HCT116 (cell line): Measurements from ENCODE around the gene ANXA7. TPM values are rescaled to one million over a fixed set of nuclear protein-coding genes. Genes with fewer than 3 reads are reported as not detected.

Source experiments
- ATAC-seq: fragments of 200-7000 bp; cut with Tn5 transposase; 2 replicates; pipeline ENCODE4 v1.9.1; 2020; ENCODE audit warnings: mild to moderate bottlenecking, moderate library complexity
- BruUV-seq: library from RNA; stranded (reverse); fragments of 400-500 nt; replicated peaks from 2 replicates; lab custom pipeline; 2021; lab: Mats Ljungman, UMichigan
- CTCF ChIA-PET: fragments of 300-600 bp; sonication (Branson Sonifier 250); formaldehyde crosslinking; loops from one replicate; lab custom pipeline; 2021; ENCODE audit warnings: antibody characterized with exemption; lab: Charles Lee
- POLR2A ChIA-PET: fragments of 300-600, 350-600 bp; sonication (Branson Sonifier 250); formaldehyde crosslinking; loops from one replicate; lab custom pipeline; 2021; ENCODE audit warnings: antibody characterized with exemption; lab: Charles Lee
- RAD21 ChIA-PET, 2 experiments: fragments of 300-600 bp; sonication (Branson Sonifier 250); formaldehyde crosslinking; loops; one replicate each; lab custom pipeline; 2023; ENCODE audit warnings: low total read pairs in 2 of 2; ENCODE audit not compliant: uncharacterized antibody in 2 of 2, unreplicated experiment in 2 of 2, low non-redundant PET in 1 of 2; lab: Charles Lee
- DNase-seq: peaks from one replicate; pipeline ENCODE4 v3.0.0-alpha.2; 2010; ENCODE audit warnings: low read depth, low spot score
- H2AFZ ChIP-seq: fragments of 200-600 bp; shearing (Covaris generic), sonication (generic); 2 replicates; pipeline ENCODE4 v1.6.1; 2017; ENCODE audit warnings: low read depth, mixed run types, mixed read lengths, antibody characterized with exemption, low read length; ENCODE audit not compliant: poor library complexity, severe bottlenecking
- H3K27ac ChIP-seq: 2 replicates; pipeline ENCODE4 v1.5.1; 2012; ENCODE audit warnings: low read depth, low read length
- H3K27me3 ChIP-seq: fragments of 200-600 bp; sonication (generic); 2 replicates; pipeline ENCODE4 v1.6.1; 2016; ENCODE audit warnings: mixed run types, low read length, mixed read lengths; ENCODE audit not compliant: insufficient read depth
- H3K36me3 ChIP-seq, 2 experiments: fragments of 200-500 bp in 1 of 2; fragments of 200-600 bp in 1 of 2; sonication (Bioruptor generic) in 1 of 2; sonication (generic) in 1 of 2; 2 replicates each; pipeline versions ENCODE4 v1.5.1 to v1.6.1; 2014 to 2016; ENCODE audit warnings: low read length in 2 of 2, inconsistent platforms in 1 of 2, mixed read lengths in 1 of 2, mixed run types in 1 of 2; ENCODE audit not compliant: insufficient read depth in 2 of 2, control insufficient read depth in 1 of 2
- H3K4me1 ChIP-seq, 2 experiments: fragments of 200-600 bp in 1 of 2; sonication (generic) in 1 of 2; 2 replicates each; pipeline versions ENCODE4 v1.5.1 to v1.6.1; 2012 to 2017; ENCODE audit warnings: low read length in 2 of 2, inconsistent platforms in 1 of 2, mild to moderate bottlenecking in 1 of 2, mixed read lengths in 1 of 2, mixed run types in 1 of 2, moderate library complexity in 1 of 2; ENCODE audit not compliant: insufficient read depth in 2 of 2, control insufficient read depth in 1 of 2
- H3K4me2 ChIP-seq: fragments of 200-600 bp; sonication (generic); 2 replicates; pipeline ENCODE4 v1.6.1; 2017; ENCODE audit warnings: mixed run types, low read length, mixed read lengths
- H3K4me3 ChIP-seq, 2 experiments: fragments of 200-600 bp in 1 of 2; sonication (generic) in 1 of 2; replicated peaks in 1 of 2; 2 replicates each; pipeline ENCODE4 v1.5.1; 2011 to 2016; ENCODE audit warnings: low read length in 2 of 2, control low read depth in 1 of 2, low read depth in 1 of 2, mild to moderate bottlenecking in 1 of 2, mixed read lengths in 1 of 2, mixed run types in 1 of 2
- H3K79me2 ChIP-seq: fragments of 200-600 bp; sonication (generic); 2 replicates; pipeline ENCODE4 v1.6.1; 2017; ENCODE audit warnings: mild to moderate bottlenecking, mixed run types, low read length, moderate library complexity, mixed read lengths; ENCODE audit not compliant: insufficient read depth
- H3K9ac ChIP-seq: fragments of 200-600 bp; sonication (generic); 2 replicates; pipeline ENCODE4 v1.6.1; 2016; ENCODE audit warnings: low read length, mixed read lengths
- H3K9me2 ChIP-seq: fragments of 200-600 bp; sonication (generic), shearing (Covaris generic); 2 replicates; pipeline ENCODE4 v1.6.1; 2017; ENCODE audit warnings: mixed run types, mild to moderate bottlenecking, moderate library complexity; ENCODE audit not compliant: insufficient read depth
- H3K9me3 ChIP-seq, 2 experiments: fragments of 200-500 bp in 1 of 2; fragments of 200-600 bp in 1 of 2; sonication (Bioruptor generic) in 1 of 2; sonication (generic) in 1 of 2; 2 replicates each; pipeline ENCODE4 v1.6.1; 2014 to 2017; ENCODE audit warnings: low read length in 2 of 2, mixed read lengths in 2 of 2, inconsistent platforms in 1 of 2, low read depth in 1 of 2, mild to moderate bottlenecking in 1 of 2, mixed run types in 1 of 2, moderate library complexity in 1 of 2; ENCODE audit not compliant: control insufficient read depth in 1 of 2, insufficient read depth in 1 of 2
- H4K20me1 ChIP-seq: fragments of 200-600 bp; sonication (generic), shearing (Covaris generic); 2 replicates; pipeline ENCODE4 v1.6.1; 2017; ENCODE audit warnings: mixed run types, mild to moderate bottlenecking, moderate library complexity; ENCODE audit not compliant: insufficient read depth
- ATF3 ChIP-seq: IDR thresholded peaks from 2 replicates; pipeline ENCODE4 v1.6.1; 2012
- CBX3 ChIP-seq: IDR thresholded peaks from 2 replicates; pipeline ENCODE4 v1.6.1; 2012; ENCODE audit warnings: low read depth
- CEBPB ChIP-seq: IDR thresholded peaks from 2 replicates; pipeline ENCODE4 v1.6.1; 2012; ENCODE audit warnings: low read depth
- CTCF ChIP-seq, 3 experiments: fragments of 200-600 bp in 1 of 3; sonication (generic) in 1 of 3; IDR thresholded peaks in 2 of 3; conservative IDR thresholded peaks in 1 of 3; 2 replicates each; pipeline ENCODE4 v1.5.1; 2012 to 2017; ENCODE audit warnings: low read depth in 2 of 3, low read length in 2 of 3, antibody characterized with exemption in 1 of 3, borderline replicate concordance in 1 of 3, control low read depth in 1 of 3, mild to moderate bottlenecking in 1 of 3, mixed read lengths in 1 of 3, mixed run types in 1 of 3, moderate library complexity in 1 of 3; ENCODE audit not compliant: insufficient read depth in 1 of 3
- EGR1 ChIP-seq: IDR thresholded peaks from 2 replicates; pipeline ENCODE4 v1.6.1; 2012; ENCODE audit warnings: low read depth
- ELF1 ChIP-seq: IDR thresholded peaks from 2 replicates; pipeline ENCODE4 v1.6.1; 2012; ENCODE audit warnings: low read depth, borderline replicate concordance
- EZH2phosphoT487 ChIP-seq: fragments of 200-600 bp; IDR thresholded peaks from 2 replicates; pipeline ENCODE4 v1.6.1; 2018; ENCODE audit warnings: antibody characterized with exemption, borderline replicate concordance
- JUND ChIP-seq: IDR thresholded peaks from 2 replicates; pipeline ENCODE4 v1.6.1; 2012
- MAX ChIP-seq: IDR thresholded peaks from 2 replicates; pipeline ENCODE4 v1.6.1; 2012
- POLR2A ChIP-seq: IDR thresholded peaks from 2 replicates; pipeline ENCODE4 v1.7.0; 2011; ENCODE audit warnings: borderline replicate concordance; ENCODE audit not compliant: insufficient read depth, insufficient read length; ENCODE audit errors: extremely low read depth
- POLR2AphosphoS5 ChIP-seq: IDR thresholded peaks from 2 replicates; pipeline ENCODE4 v1.6.1; 2011; ENCODE audit warnings: mild to moderate bottlenecking, low read depth, low read length, moderate library complexity
- RAD21 ChIP-seq: IDR thresholded peaks from 2 replicates; pipeline ENCODE4 v1.6.1; 2012; ENCODE audit warnings: low read depth, mild to moderate bottlenecking
- SIN3A ChIP-seq: IDR thresholded peaks from 2 replicates; pipeline ENCODE4 v1.6.1; 2012; ENCODE audit warnings: low read depth
- SRF ChIP-seq: IDR thresholded peaks from 2 replicates; pipeline ENCODE4 v1.6.1; 2012; ENCODE audit warnings: low read depth
- TCF7L2 ChIP-seq: IDR thresholded peaks from 2 replicates; pipeline ENCODE4 v1.7.0; 2011; ENCODE audit warnings: borderline replicate concordance, inconsistent platforms; ENCODE audit not compliant: insufficient read depth, insufficient read length; ENCODE audit errors: extremely low read depth
- YY1 ChIP-seq: IDR thresholded peaks from 2 replicates; pipeline ENCODE4 v1.6.1; 2011; ENCODE audit warnings: low read length, low read depth, moderate library complexity, mild to moderate bottlenecking; ENCODE audit not compliant: insufficient replicate concordance; ENCODE audit errors: extremely low read depth
- ZBTB33 ChIP-seq: IDR thresholded peaks from 2 replicates; pipeline ENCODE4 v1.6.1; 2011; ENCODE audit warnings: mild to moderate bottlenecking, low read length, moderate library complexity; ENCODE audit not compliant: insufficient replicate concordance; ENCODE audit errors: extremely low read depth
- ZFX ChIP-seq: fragments of 450-650 bp; IDR thresholded peaks from 2 replicates; pipeline ENCODE4 v1.6.1; 2017
- ZNF274 ChIP-seq: fragments of 200-500 bp; sonication (Bioruptor generic); IDR thresholded peaks from 2 replicates; pipeline ENCODE4 v1.6.1; 2014; ENCODE audit warnings: mild to moderate bottlenecking, low read depth, low read length, inconsistent platforms
- intact Hi-C: fragments of 100-400 bp; cut with micrococcal nuclease; formaldehyde crosslinking; loops from 2 replicates; pipeline ENCODE4 v1.10.0; 2022
- total RNA-seq: library from RNA; stranded (reverse); gene quantifications from one replicate; pipeline ENCODE4 v1.2.1, GENCODE V29; 2021; ENCODE audit not compliant: unreplicated experiment

ANXA7 gene
- total RNA-seq, 1 experiment from 2014 or later: 105 TPM

GRCh38 chr10:73448384-73448783 is 34.5 kb upstream of the ANXA7 start:
- peaks cover 0 to 6% of the 10 kb centered on the region in 2 experiments; a peak in 1 of 4 replicates for H3K36me3 ChIP-seq
- ChIA-PET RAD21 (no interaction called here), POLR2A (no interaction called here), CTCF (no interaction called here)
- DNase-seq (no peak), ATAC-seq (no peak)
- no peak overlapping the region for H3K27ac ChIP-seq
- no peaks in the 10 kb centered on the region for H3K9me2 ChIP-seq
- H3K9ac ChIP-seq: no peak overlapping the region
- no peaks in the 10 kb centered on the region for H3K27me3 ChIP-seq
- intact Hi-C loops: no loop called here
- no peak overlapping the region for H2AFZ ChIP-seq
- no peaks in the 10 kb centered on the region for H3K4me1 ChIP-seq
- TF ChIP-seq POLR2A: no peak
- no peak for TF ChIP-seq CEBPB
- no peak for TF ChIP-seq SIN3A
- TF ChIP-seq ZBTB33: no peak
- TF ChIP-seq JUND: no peak
- no peak for TF ChIP-seq MAX
- TF ChIP-seq ELF1: no peak
- TF ChIP-seq ATF3: no peak
- no peak for TF ChIP-seq CTCF (IDR thresholded peaks at IDR 0.05 in 2 of 3, conservative IDR thresholded peaks at IDR 0.05 in 1 of 3; ENCODE audit: borderline replicate concordance in 1 of 3, insufficient read depth in 1 of 3, low read depth in 2 of 3, low read length in 2 of 3)
- TF ChIP-seq EZH2phosphoT487: no peak
- no peak for TF ChIP-seq EGR1
- no peak for TF ChIP-seq POLR2AphosphoS5
- no peak for TF ChIP-seq CBX3
- TF ChIP-seq ZNF274: no peak
- TF ChIP-seq YY1: no peak
- no peak for TF ChIP-seq TCF7L2
- no peak for TF ChIP-seq ZFX
- TF ChIP-seq RAD21: no peak
- TF ChIP-seq SRF: no peak
- TF ChIP-seq, all 23 proteins: peak for 0
- no peak overlapping the region for H3K4me3 ChIP-seq
- no peaks in the 10 kb centered on the region for H4K20me1 ChIP-seq
- no peaks in the 10 kb centered on the region for H3K9me3 ChIP-seq
- H3K79me2 ChIP-seq: no peaks in the 10 kb centered on the region
- BruUV-seq: no TSS peak
- no peak overlapping the region for H3K4me2 ChIP-seq
